Loucy (cell line): ENCODE measurements around the gene NECTIN4.
"Not testable (repeated sequence)": the region's sequence is repeated elsewhere in the genome, so short reads cannot be mapped to it uniquely, and the experiment has no call there.

Source experiments
- H2AFZ ChIP-seq: fragments of 200-600 bp; sonication (generic); 2 replicates; pipeline ENCODE4 v1.6.0; 2016; ENCODE audit warnings: antibody characterized with exemption, mild to moderate bottlenecking, low read length, moderate library complexity
- H3F3A ChIP-seq: fragments of 200-600 bp; 2 replicates; pipeline ENCODE4 v1.6.0; 2016; ENCODE audit warnings: antibody characterized with exemption, low read depth, mild to moderate bottlenecking
- H3K27me3 ChIP-seq: fragments of 200-600 bp; sonication (generic); 2 replicates; pipeline ENCODE4 v1.6.1; 2014; ENCODE audit warnings: low read length, mild to moderate bottlenecking; ENCODE audit not compliant: insufficient read depth, poor library complexity, severe bottlenecking
- H3K36me3 ChIP-seq: fragments of 200-600 bp; sonication (generic); 2 replicates; pipeline ENCODE4 v1.6.1; 2016; ENCODE audit warnings: low read length; ENCODE audit not compliant: insufficient read depth
- H3K4me1 ChIP-seq: fragments of 200-600 bp; sonication (generic); 2 replicates; pipeline ENCODE4 v1.5.1; 2014; ENCODE audit warnings: low read length, mild to moderate bottlenecking; ENCODE audit not compliant: insufficient read depth, poor library complexity, severe bottlenecking
- H3K4me2 ChIP-seq: fragments of 200-600 bp; sonication (generic); 2 replicates; pipeline ENCODE4 v1.6.0; 2014; ENCODE audit warnings: antibody characterized with exemption, low read length, low read depth, mild to moderate bottlenecking; ENCODE audit not compliant: poor library complexity, severe bottlenecking
- H3K4me3 ChIP-seq: fragments of 200-600 bp; sonication (generic); 2 replicates; pipeline ENCODE4 v1.5.1; 2014; ENCODE audit warnings: low read length, mild to moderate bottlenecking, mixed read lengths; ENCODE audit not compliant: poor library complexity, severe bottlenecking
- H3K79me2 ChIP-seq: fragments of 200-600 bp; sonication (generic); 2 replicates; pipeline ENCODE4 v1.6.1; 2014; ENCODE audit warnings: low read length; ENCODE audit not compliant: insufficient read depth
- H3K9ac ChIP-seq: fragments of 200-600 bp; sonication (generic); 2 replicates; pipeline ENCODE4 v1.6.0; 2014; ENCODE audit warnings: mild to moderate bottlenecking, low read depth, low read length, moderate library complexity; ENCODE audit not compliant: poor library complexity, severe bottlenecking
- H3K9me2 ChIP-seq: fragments of 200-600 bp; sonication (generic); replicated peaks from 2 replicates; pipeline ENCODE4 v1.6.1; 2016; ENCODE audit warnings: low read depth, low read length, mixed read lengths
- H3K9me3 ChIP-seq: fragments of 200-600 bp; sonication (generic); 2 replicates; pipeline ENCODE4 v1.6.1; 2014; ENCODE audit warnings: mild to moderate bottlenecking, antibody characterized with exemption, low read length, low read depth; ENCODE audit not compliant: insufficient read depth
- H4K20me1 ChIP-seq: fragments of 200-600 bp; sonication (generic); 2 replicates; pipeline ENCODE4 v1.6.0; 2014; ENCODE audit warnings: antibody characterized with exemption, low read length, mild to moderate bottlenecking; ENCODE audit not compliant: insufficient read depth, poor library complexity, severe bottlenecking
- CTCF ChIP-seq: fragments of 200-600 bp; sonication (generic); conservative IDR thresholded peaks from 2 replicates; pipeline ENCODE4 v1.5.1; 2014; ENCODE audit warnings: mild to moderate bottlenecking, antibody characterized with exemption, low read length
- EZH2phosphoT487 ChIP-seq: fragments of 200-600 bp; IDR thresholded peaks from 2 replicates; pipeline ENCODE4 v1.6.1; 2018; ENCODE audit warnings: antibody characterized with exemption, mild to moderate bottlenecking, moderate library complexity, borderline replicate concordance

NECTIN4 gene

GRCh38 chr1:161031874-161032273 lies 57.5 kb downstream of the NECTIN4 start:
- Histone ChIP-seq H3K9me2 (no peaks in the 10 kb centered on the region), H3K9ac (no peak overlapping the region), H3K27me3 (no peaks in the 10 kb centered on the region)

GRCh38 chr1:161029466-161029865 lies 59.9 kb downstream of the NECTIN4 start:
- not testable (repeated sequence) for H3F3A ChIP-seq, H2AFZ ChIP-seq, H3K79me2 ChIP-seq, H3K4me1 ChIP-seq, H3K9ac ChIP-seq, H3K9me2 ChIP-seq, H4K20me1 ChIP-seq, H3K36me3 ChIP-seq, H3K9me3 ChIP-seq, H3K4me2 ChIP-seq, H3K27me3 ChIP-seq, H3K4me3 ChIP-seq

More at GRCh38 chr1:161031874-161032273, 57.5 kb downstream of the NECTIN4 start:
- Histone ChIP-seq H3K79me2 (no peaks in the 10 kb centered on the region), H2AFZ (no peak overlapping the region), H3K36me3 (no peaks in the 10 kb centered on the region), H3F3A (no peaks in the 10 kb centered on the region), H3K9me3 (no peaks in the 10 kb centered on the region), H3K4me2 (no peak overlapping the region), H3K4me1 (no peaks in the 10 kb centered on the region), H3K4me3 (no peak overlapping the region), H4K20me1 (no peaks in the 10 kb centered on the region)
- no peak for TF ChIP-seq EZH2phosphoT487

- H3F3A ChIP-seq, H3K4me2 ChIP-seq, H3K4me3 ChIP-seq, H4K20me1 ChIP-seq, H3K4me1 ChIP-seq, H3K9me3 ChIP-seq, H3K27me3 ChIP-seq, H3K79me2 ChIP-seq, H2AFZ ChIP-seq, H3K9me2 ChIP-seq, H3K36me3 ChIP-seq, H3K9ac ChIP-seq: not testable (repeated sequence)
Observed at GRCh38 chr1:161026954-161027353, 62.4 kb downstream of the NECTIN4 start.

- not testable (repeated sequence) for H3K9me3 ChIP-seq, H3K9ac ChIP-seq, H3K4me2 ChIP-seq, H2AFZ ChIP-seq, H3K27me3 ChIP-seq, H3K4me3 ChIP-seq, H3K36me3 ChIP-seq, H3F3A ChIP-seq, H3K9me2 ChIP-seq, H4K20me1 ChIP-seq
- Histone ChIP-seq H3K4me1 (peaks cover 38% of the 10 kb centered on the region), H3K79me2 (peaks cover 29% of the 10 kb centered on the region; the same call in 1 of the 2 replicates)
Observed at GRCh38 chr1:161022432-161022831, 66.9 kb downstream of the NECTIN4 start.

GRCh38 chr1:161021970-161022353 lies 67.4 kb downstream of the NECTIN4 start:
- peak overlapping the region; percentile 96; the same call in 1 of the 2 replicates for H2AFZ ChIP-seq

More at GRCh38 chr1:161021970-161022353, 67.4 kb downstream of the NECTIN4 start:
- Histone ChIP-seq H3K9ac (peak overlapping the region; percentile 73), H3K4me3 (peak overlapping the region; percentile 79), H3K36me3 (no peaks in the 10 kb centered on the region), H3K4me1 (peaks cover 38% of the 10 kb centered on the region), H4K20me1 (peaks cover 4% of the 10 kb centered on the region), H3K27me3 (no peaks in the 10 kb centered on the region), H3K79me2 (peaks cover 29% of the 10 kb centered on the region; the same call in 1 of the 2 replicates), H3K9me3 (no peaks in the 10 kb centered on the region), H3K9me2 (no peaks in the 10 kb centered on the region), H3F3A (0 out of 2 replicates have a peak, but pooled peaks cover 3% of the 10 kb centered on the region), H3K4me2 (peak overlapping the region; percentile 89)
- TF ChIP-seq CTCF (no peak), EZH2phosphoT487 (no peak)
